ENCODE measurements around the gene ZBTB16. TPM values are rescaled to one million over a fixed set of nuclear protein-coding genes. Genes with fewer than 3 reads are reported as not detected.

ZBTB16 gene
- total and polyA plus RNA-seq, 2 donors (not counting 3 experiments of a cell fraction or from before 2014, with no cell fraction given) = 9.8 to 20.3 TPM

- no peak for FAIRE-seq
- no peak overlapping the region for H3K9ac ChIP-seq (replicated peaks; ENCODE audit: extremely low read depth, insufficient read depth, low read length)
Observed at GRCh38 chr11:114225661-114226060, 166.2 kb downstream of the ZBTB16 start.

More at GRCh38 chr11:114225661-114226060, 166.2 kb downstream of the ZBTB16 start:
- POLR2A ChIA-PET = no interaction called here
- intact Hi-C loops (cut with micrococcal nuclease) (no loop called here), dilution Hi-C loops (cut with MboI; ENCODE audit: extremely low pct_ligation_motif_present, low sequenced_read_pairs) (no loop called here)
- Histone ChIP-seq H3K27ac (ENCODE audit: insufficient read depth, low read depth, low read length) (no peak overlapping the region), H4K20me1 (replicated peaks; ENCODE audit: control insufficient read depth, extremely low read depth, insufficient read depth, low read length) (no peaks in the 10 kb centered on the region), H3K4me2 (ENCODE audit: insufficient read depth, low read length) (no peak overlapping the region), H2AFZ (ENCODE audit: low read depth, low read length) (no peak overlapping the region), H3K9me1 (replicated peaks; ENCODE audit: control insufficient read depth, extremely low read depth, insufficient read depth, low read length) (no peaks in the 10 kb centered on the region), H3K9me3 (replicated peaks; ENCODE audit: control insufficient read depth, insufficient read depth, low read length) (no peaks in the 10 kb centered on the region), H3K4me1 (ENCODE audit: control insufficient read depth, extremely low read depth, insufficient read depth, low read length) (peaks cover 2% of the 10 kb centered on the region), H3K27me3 (ENCODE audit: control insufficient read depth in 2 of 2, insufficient read depth in 2 of 2, low read length in 2 of 2) (no peaks in the 10 kb centered on the region), H3K36me3 (ENCODE audit: control insufficient read depth in 2 of 2, extremely low read depth in 1 of 2, insufficient read depth in 2 of 2, low read length in 2 of 2) (no peaks in the 10 kb centered on the region), H3K4me3 (replicated peaks in 1 of 3; ENCODE audit: insufficient read depth in 1 of 3, low read depth in 1 of 3, low read length in 3 of 3) (no peak overlapping the region), H3K79me2 (ENCODE audit: control insufficient read depth, insufficient read depth, low read length) (no peaks in the 10 kb centered on the region)
- no peak for TF ChIP-seq GATA2 (IDR thresholded peaks at IDR 0.05; ENCODE audit: insufficient read depth, insufficient read length, low read depth, low read length)
- TF ChIP-seq FOS (IDR thresholded peaks at IDR 0.05; ENCODE audit: borderline replicate concordance, insufficient read depth, low read length) = no peak
- TF ChIP-seq EZH2 (IDR thresholded peaks at IDR 0.05; ENCODE audit: borderline replicate concordance, low read depth, low read length, severe bottlenecking) = no peak
- TF ChIP-seq POLR2A (IDR thresholded peaks at IDR 0.05; ENCODE audit: low read depth, low read length) = no peak
- TF ChIP-seq, protein P1, sequence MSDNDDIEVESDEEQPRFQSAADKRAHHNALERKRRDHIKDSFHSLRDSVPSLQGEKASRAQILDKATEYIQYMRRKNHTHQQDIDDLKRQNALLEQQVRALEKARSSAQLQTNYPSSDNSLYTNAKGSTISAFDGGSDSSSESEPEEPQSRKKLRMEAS (IDR thresholded peaks at IDR 0.05; ENCODE audit: insufficient read depth, insufficient read length) = no peak
- TF ChIP-seq JUN (IDR thresholded peaks at IDR 0.05; ENCODE audit: borderline replicate concordance, insufficient read depth, insufficient read length, low read depth) = no peak
- no peak for TF ChIP-seq MYC (IDR thresholded peaks at IDR 0.05; ENCODE audit: low read depth, low read length)
- TF ChIP-seq, protein P2, sequence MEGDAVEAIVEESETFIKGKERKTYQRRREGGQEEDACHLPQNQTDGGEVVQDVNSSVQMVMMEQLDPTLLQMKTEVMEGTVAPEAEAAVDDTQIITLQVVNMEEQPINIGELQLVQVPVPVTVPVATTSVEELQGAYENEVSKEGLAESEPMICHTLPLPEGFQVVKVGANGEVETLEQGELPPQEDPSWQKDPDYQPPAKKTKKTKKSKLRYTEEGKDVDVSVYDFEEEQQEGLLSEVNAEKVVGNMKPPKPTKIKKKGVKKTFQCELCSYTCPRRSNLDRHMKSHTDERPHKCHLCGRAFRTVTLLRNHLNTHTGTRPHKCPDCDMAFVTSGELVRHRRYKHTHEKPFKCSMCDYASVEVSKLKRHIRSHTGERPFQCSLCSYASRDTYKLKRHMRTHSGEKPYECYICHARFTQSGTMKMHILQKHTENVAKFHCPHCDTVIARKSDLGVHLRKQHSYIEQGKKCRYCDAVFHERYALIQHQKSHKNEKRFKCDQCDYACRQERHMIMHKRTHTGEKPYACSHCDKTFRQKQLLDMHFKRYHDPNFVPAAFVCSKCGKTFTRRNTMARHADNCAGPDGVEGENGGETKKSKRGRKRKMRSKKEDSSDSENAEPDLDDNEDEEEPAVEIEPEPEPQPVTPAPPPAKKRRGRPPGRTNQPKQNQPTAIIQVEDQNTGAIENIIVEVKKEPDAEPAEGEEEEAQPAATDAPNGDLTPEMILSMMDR (IDR thresholded peaks at IDR 0.05; ENCODE audit: extremely low read depth in 1 of 2, insufficient read depth in 1 of 2, low read depth in 1 of 2, low read length in 2 of 2) = no peak
- TF ChIP-seq POLR2AphosphoS5 (IDR thresholded peaks at IDR 0.05; ENCODE audit: insufficient read depth, low read depth, low read length) = no peak
- no peak for DNase-seq (ENCODE audit: low read depth, low spot score)
- CTCF ChIA-PET = no interaction called here
- BruUV-seq (replicated peaks) = no TSS peak

Data from endothelial cell of umbilical vein (primary cell).